GM12878 (cell line): ENCODE data around the gene NPHS1. TPM values are rescaled to one million over a fixed set of nuclear protein-coding genes. Genes with fewer than 3 reads are reported as not detected.

ENCODE experiments used
- ATAC-seq: fragments of 200-7000 bp; cut with Tn5 transposase; 3 replicates; pipeline ENCODE4 v1.9.1; 2020; ENCODE audit warnings: mild to moderate bottlenecking, moderate library complexity
- BruUV-seq: library from RNA; stranded (reverse); fragments of 400-500 nt; replicated peaks from 2 replicates; lab custom pipeline; 2021; lab: Mats Ljungman, UMichigan
- CTCF ChIA-PET: fragments of 300-600 bp; sonication (Branson Sonifier 250); formaldehyde crosslinking; extraction: SDS; loops from one replicate; lab custom pipeline; 2021; ENCODE audit warnings: inconsistent platforms; lab: Yijun Ruan, JAX
- POLR2A ChIA-PET: fragments of 350-600 bp; formaldehyde crosslinking; extraction: SDS; loops from one replicate; lab custom pipeline; 2021; ENCODE audit warnings: inconsistent platforms; lab: Charles Lee
- RAD21 ChIA-PET: fragments of 300-600 bp; sonication (Branson Sonifier 250); formaldehyde crosslinking; loops from one replicate; lab custom pipeline; 2023; ENCODE audit warnings: antibody characterized with exemption; ENCODE audit not compliant: unreplicated experiment; lab: Charles Lee
- SMC1A ChIA-PET: fragments of 300-600 bp; sonication (Branson Sonifier 250); formaldehyde crosslinking; loops from one replicate; lab custom pipeline; 2023; ENCODE audit not compliant: unreplicated experiment, uncharacterized antibody; lab: Charles Lee
- DNase-seq: peaks from one replicate; pipeline ENCODE4 v3.0.0-alpha.2; 2011; ENCODE audit warnings: low read depth, low spot score
- FAIRE-seq: peaks from 3 replicates; lab custom pipeline; 2011; peaks lifted over from hg19 to GRCh38; lab: Jason Lieb, UNC
- H2AFZ ChIP-seq: 2 replicates; pipeline ENCODE4 v1.6.0; 2011; ENCODE audit warnings: low read depth, low read length, control low read depth; ENCODE audit not compliant: control insufficient read depth
- H3K27ac ChIP-seq: 2 replicates; pipeline ENCODE4 v1.5.1; 2011; ENCODE audit warnings: control low read depth; ENCODE audit not compliant: control insufficient read depth, insufficient read depth
- H3K27me3 ChIP-seq, 2 experiments: replicated peaks in 1 of 2; 2 replicates each; pipeline versions ENCODE4 v1.6.0 to v1.6.1; 2011; ENCODE audit warnings: low read length in 1 of 2; ENCODE audit not compliant: control insufficient read depth in 2 of 2, insufficient read depth in 2 of 2
- H3K36me3 ChIP-seq, 2 experiments: 2 replicates each; pipeline ENCODE4 v1.5.1; 2011; ENCODE audit warnings: low read length in 1 of 2; ENCODE audit not compliant: control insufficient read depth in 2 of 2, insufficient read depth in 2 of 2
- H3K4me1 ChIP-seq: 2 replicates; pipeline ENCODE4 v1.6.1; 2011; ENCODE audit warnings: mild to moderate bottlenecking, low read length, moderate library complexity, mixed read lengths; ENCODE audit not compliant: control insufficient read depth, insufficient read depth
- H3K4me2 ChIP-seq: 2 replicates; pipeline ENCODE4 v1.6.0; 2011; ENCODE audit warnings: control low read depth; ENCODE audit not compliant: control insufficient read depth, insufficient read depth
- H3K4me3 ChIP-seq: fragments of 200-600 bp; sonication (generic); 2 replicates; pipeline ENCODE4 v1.5.1; 2016
- H3K79me2 ChIP-seq: 2 replicates; pipeline ENCODE4 v1.6.0; 2011; ENCODE audit warnings: low read length; ENCODE audit not compliant: control insufficient read depth, insufficient read depth
- H3K9ac ChIP-seq: 2 replicates; pipeline ENCODE4 v1.8.0; 2011; ENCODE audit warnings: low read length, control low read depth, mixed read lengths; ENCODE audit not compliant: control insufficient read depth, insufficient read depth
- H3K9me3 ChIP-seq: replicated peaks from 3 replicates; pipeline ENCODE4 v1.5.1; 2011; ENCODE audit warnings: mild to moderate bottlenecking, low read length; ENCODE audit not compliant: control insufficient read depth, insufficient read depth
- H4K20me1 ChIP-seq: 2 replicates; pipeline ENCODE4 v1.6.0; 2011; ENCODE audit not compliant: control insufficient read depth, insufficient read depth
- BCLAF1 ChIP-seq: fragments of 450-650 bp; IDR thresholded peaks from 2 replicates; pipeline ENCODE4 v1.6.1; 2017; ENCODE audit warnings: antibody characterized with exemption, mild to moderate bottlenecking, moderate library complexity
- CHD4 ChIP-seq: fragments of 200-600 bp; sonication (generic); IDR thresholded peaks from 2 replicates; pipeline ENCODE4 v1.6.1; 2016; ENCODE audit warnings: mild to moderate bottlenecking
- EP300 ChIP-seq, 2 experiments: fragments of 150-350 bp in 1 of 2; IDR thresholded peaks; 2 replicates each; pipeline ENCODE4 v1.6.1; 2011 to 2012; ENCODE audit warnings: low read depth in 2 of 2, low read length in 2 of 2, borderline replicate concordance in 1 of 2, improper control_type of control experiment in 1 of 2, inconsistent platforms in 1 of 2; ENCODE audit not compliant: control insufficient read depth in 1 of 2
- FOXM1 ChIP-seq: IDR thresholded peaks from 2 replicates; pipeline ENCODE4 v1.6.1; 2012; ENCODE audit warnings: low read depth, mild to moderate bottlenecking, inconsistent platforms, low read length, moderate library complexity
- GABPA ChIP-seq: IDR thresholded peaks from 2 replicates; pipeline ENCODE4 v1.6.1; 2014; ENCODE audit warnings: antibody characterized with exemption, low read depth, mild to moderate bottlenecking, inconsistent platforms
- HDAC2 ChIP-seq: fragments of 200-600 bp; sonication (generic); IDR thresholded peaks from 2 replicates; pipeline ENCODE4 v1.6.1; 2017
- KDM1A ChIP-seq: fragments of 200-600 bp; sonication (generic); IDR thresholded peaks from 2 replicates; pipeline ENCODE4 v1.6.1; 2016; ENCODE audit warnings: borderline replicate concordance
- LARP7 ChIP-seq: fragments of 450-650 bp; IDR thresholded peaks from 2 replicates; pipeline ENCODE4 v1.6.1; 2017; ENCODE audit warnings: mild to moderate bottlenecking
- MTA2 ChIP-seq: fragments of 450-650 bp; IDR thresholded peaks from 2 replicates; pipeline ENCODE4 v1.6.1; 2016; ENCODE audit warnings: low read depth, mild to moderate bottlenecking, moderate library complexity
- NFIC ChIP-seq: IDR thresholded peaks from 2 replicates; pipeline ENCODE4 v1.6.1; 2012; ENCODE audit warnings: low read depth, mild to moderate bottlenecking, inconsistent platforms, low read length, moderate library complexity
- PML ChIP-seq: IDR thresholded peaks from 2 replicates; pipeline ENCODE4 v1.6.1; 2012; ENCODE audit warnings: low read length, inconsistent platforms
- PRDM15 ChIP-seq: fragments of 450-650 bp; formaldehyde crosslinking; IDR thresholded peaks from 2 replicates; pipeline ENCODE4 v1.4.0; 2020; ENCODE audit warnings: mild to moderate bottlenecking, moderate library complexity
- RFX5 ChIP-seq: IDR thresholded peaks from 2 replicates; pipeline ENCODE4 v1.6.1; 2011; ENCODE audit warnings: low read depth, low read length, improper control_type of control experiment
- STAT3 ChIP-seq: IDR thresholded peaks from 2 replicates; pipeline ENCODE4 v1.6.1; 2011; ENCODE audit warnings: low read depth, low read length, improper control_type of control experiment
- TARDBP ChIP-seq: IDR thresholded peaks from 2 replicates; pipeline ENCODE4 v1.6.1; 2016; ENCODE audit warnings: borderline replicate concordance
- WGBS: methylation state at CpG from one replicate; pipeline ENCODE4 v1.1.6; 2016; ENCODE audit warnings: low lambda C conversion rate; ENCODE audit not compliant: insufficient replicate concordance, insufficient coverage; ENCODE audit errors: missing lambda C conversion rate; 5-methylcytosine and 5-hydroxymethylcytosine counted together
- in situ Hi-C: fragments of 300-500 bp; cut with MboI; formaldehyde crosslinking; loops from 9 replicates; pipeline ENCODE4 v1.14.3; 2018; ENCODE audit warnings: mixed read lengths
- intact Hi-C: fragments of 100-400 bp; cut with micrococcal nuclease; formaldehyde crosslinking; loops from one replicate; pipeline ENCODE4 v1.14.2; 2022; ENCODE audit not compliant: unreplicated experiment
- polyA plus RNA-seq, 11 experiments: library from polyadenylated mRNA; depleted of rRNA in 4 of 11; unstranded in 6 of 11; stranded (reverse) in 5 of 11; fragments of >200 nt; fragmentation: Nextera tagmentation in 4 of 11; fragmentation: Illumina TruSeq in 1 of 11; extraction: Ambion mirVana in 4 of 11; extraction: Trizol in 1 of 11; gene quantifications; 1 replicate in 1 of 11; 2 replicates in 10 of 11; pipeline versions ENCODE4 v1.2.1 to v1.2.3, GENCODE V29; 2011 to 2016; ENCODE audit warnings: inconsistent platforms in 2 of 11, missing spikeins in 2 of 11, low read depth in 1 of 11
- total RNA-seq, 4 experiments: library from RNA; depleted of rRNA in 3 of 4; stranded (reverse); fragments of >200 nt in 3 of 4; fragmentation: Illumina TruSeq in 1 of 4; extraction: Trizol in 1 of 4; gene quantifications; 2 replicates each; pipeline versions ENCODE4 v1.2.1 to v1.2.3, GENCODE V29; 2013 to 2021
- TF ChIP-seq, protein P1 (sequence below): fragments of 450-650 bp; IDR thresholded peaks from 2 replicates; pipeline ENCODE4 v1.6.1; 2018; ENCODE audit warnings: mild to moderate bottlenecking, low read depth, moderate library complexity; ENCODE audit not compliant: partially characterized antibody

Gene NPHS1
- total and polyA plus RNA-seq, 10 of the 15 experiments (the other 5 are each of a cell fraction or from before 2014, with no cell fraction given) = not detected

DNA sequence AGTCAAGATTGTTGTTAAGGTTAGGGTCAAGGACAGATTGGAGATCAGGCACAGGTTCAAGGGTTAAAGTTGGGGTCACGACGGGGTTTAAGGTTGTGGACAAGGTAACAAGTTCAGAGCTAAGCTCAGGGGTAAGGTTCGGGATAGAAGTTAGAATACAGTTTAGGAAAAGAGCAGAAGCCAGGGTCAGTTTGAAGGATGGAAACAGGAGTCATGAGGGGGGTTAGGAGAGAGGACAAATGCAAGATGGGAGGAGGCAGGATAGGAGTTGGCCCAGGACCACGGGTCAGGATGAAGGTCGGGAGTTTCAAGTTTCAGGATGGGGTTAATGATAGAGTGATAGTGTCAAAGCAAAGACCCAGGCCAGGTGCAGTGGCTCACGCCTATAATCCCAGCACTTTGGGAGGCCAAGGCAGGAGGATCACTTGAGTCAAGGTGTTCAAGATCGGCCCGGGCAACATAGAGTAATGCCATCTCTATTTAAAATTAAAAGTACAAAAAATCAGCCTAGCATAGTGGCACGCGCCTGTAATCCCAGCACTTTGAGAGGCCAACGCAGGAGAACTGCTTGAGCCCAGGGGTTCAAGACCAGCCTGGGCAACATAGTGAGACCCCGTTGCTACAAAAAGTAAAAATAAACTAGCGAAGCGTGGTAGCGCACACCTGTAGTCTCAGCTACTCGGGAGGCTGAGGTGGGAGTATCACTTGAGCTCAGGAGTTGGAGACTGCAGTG, 7.7 kb downstream of the NPHS1 start:
- ATAC-seq = no peak
- no peaks in the 10 kb centered on the region for H3K4me1 ChIP-seq
- no peak overlapping the region for H2AFZ ChIP-seq
- H3K27ac ChIP-seq = no peak overlapping the region
- intact Hi-C loops (no loop called here), in situ Hi-C loops (no loop called here)
- no peak overlapping the region for H3K4me2 ChIP-seq
- no peaks in the 10 kb centered on the region for H4K20me1 ChIP-seq
- WGBS = 47% methylated on average over 16 of the region's 16 CpGs
- no TSS peak for BruUV-seq
- RAD21 ChIA-PET = no interaction called here
- H3K9ac ChIP-seq = no peak overlapping the region
- POLR2A ChIA-PET = no interaction called here
- SMC1A ChIA-PET = no interaction called here
- peaks cover 3 to 5% of the 10 kb centered on the region in 2 experiments; a peak in 3 of 4 replicates for H3K27me3 ChIP-seq
- no peaks in the 10 kb centered on the region for H3K36me3 ChIP-seq
- no peak for DNase-seq
- H3K4me3 ChIP-seq = no peak overlapping the region
- no peak for FAIRE-seq
- CTCF ChIA-PET = no interaction called here
- H3K9me3 ChIP-seq = no peaks in the 10 kb centered on the region; the same call in 2 of the 3 replicates
- no peaks in the 10 kb centered on the region for H3K79me2 ChIP-seq
- TF ChIP-seq BCLAF1 = no peak
- TF ChIP-seq RFX5 = no peak
- no peak for TF ChIP-seq KDM1A
- no peak for TF ChIP-seq LARP7
- no peak for TF ChIP-seq STAT3
- no peak for TF ChIP-seq PML
- TF ChIP-seq GABPA = no peak
- no peak for TF ChIP-seq NFIC
- no peak for TF ChIP-seq PRDM15 (CRISPR knock-in tag)
- no peak for TF ChIP-seq CHD4
- TF ChIP-seq MTA2 = no peak
- no peak for TF ChIP-seq FOXM1
- no peak for TF ChIP-seq HDAC2
- TF ChIP-seq, protein P1, sequence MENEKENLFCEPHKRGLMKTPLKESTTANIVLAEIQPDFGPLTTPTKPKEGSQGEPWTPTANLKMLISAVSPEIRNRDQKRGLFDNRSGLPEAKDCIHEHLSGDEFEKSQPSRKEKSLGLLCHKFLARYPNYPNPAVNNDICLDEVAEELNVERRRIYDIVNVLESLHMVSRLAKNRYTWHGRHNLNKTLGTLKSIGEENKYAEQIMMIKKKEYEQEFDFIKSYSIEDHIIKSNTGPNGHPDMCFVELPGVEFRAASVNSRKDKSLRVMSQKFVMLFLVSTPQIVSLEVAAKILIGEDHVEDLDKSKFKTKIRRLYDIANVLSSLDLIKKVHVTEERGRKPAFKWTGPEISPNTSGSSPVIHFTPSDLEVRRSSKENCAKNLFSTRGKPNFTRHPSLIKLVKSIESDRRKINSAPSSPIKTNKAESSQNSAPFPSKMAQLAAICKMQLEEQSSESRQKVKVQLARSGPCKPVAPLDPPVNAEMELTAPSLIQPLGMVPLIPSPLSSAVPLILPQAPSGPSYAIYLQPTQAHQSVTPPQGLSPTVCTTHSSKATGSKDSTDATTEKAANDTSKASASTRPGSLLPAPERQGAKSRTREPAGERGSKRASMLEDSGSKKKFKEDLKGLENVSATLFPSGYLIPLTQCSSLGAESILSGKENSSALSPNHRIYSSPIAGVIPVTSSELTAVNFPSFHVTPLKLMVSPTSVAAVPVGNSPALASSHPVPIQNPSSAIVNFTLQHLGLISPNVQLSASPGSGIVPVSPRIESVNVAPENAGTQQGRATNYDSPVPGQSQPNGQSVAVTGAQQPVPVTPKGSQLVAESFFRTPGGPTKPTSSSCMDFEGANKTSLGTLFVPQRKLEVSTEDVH = no peak
- TF ChIP-seq EP300 (IDR thresholded peaks at IDR 0.05; ENCODE audit: borderline replicate concordance in 1 of 2, control insufficient read depth in 1 of 2, low read depth in 2 of 2, low read length in 2 of 2) = no peak
- no peak for TF ChIP-seq TARDBP
